AG09309 (cell line): ENCODE measurements around the gene TMF1.

Experiments used
- DNase-seq: peaks from one replicate; pipeline ENCODE4 v3.0.0-alpha.2; 2010; ENCODE audit warnings: low read depth
- H3K4me3 ChIP-seq: 2 replicates; pipeline ENCODE4 v1.5.1; 2011; ENCODE audit warnings: mild to moderate bottlenecking, low read depth, low read length, moderate library complexity; ENCODE audit not compliant: control insufficient read depth
- TF ChIP-seq, protein P1 (sequence below): IDR thresholded peaks from 2 replicates; pipeline ENCODE4 v1.5.1; 2011; ENCODE audit warnings: mild to moderate bottlenecking, low read depth, low read length, inconsistent platforms; ENCODE audit not compliant: insufficient read depth, control insufficient read depth; ENCODE audit errors: missing control alignments

Gene TMF1

DNA sequence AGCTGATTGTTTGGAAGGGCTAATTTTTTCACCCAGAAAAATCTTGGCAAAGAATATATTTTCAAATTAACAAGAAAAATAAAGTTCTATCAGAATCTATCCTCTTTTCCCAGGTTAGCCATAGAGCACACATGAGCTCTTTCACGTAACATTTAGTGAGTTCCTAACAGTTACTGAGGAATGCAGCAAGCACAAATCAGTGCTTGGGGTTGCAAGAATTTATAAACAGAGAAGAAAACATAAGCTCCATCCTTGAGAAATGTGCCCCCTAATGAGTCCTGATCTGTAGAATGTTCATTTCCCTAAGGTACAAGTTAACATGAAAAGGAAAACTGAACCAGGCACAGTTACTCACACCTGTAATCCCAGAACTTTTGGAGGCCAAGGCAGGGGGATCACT, 52.5 kb downstream of the TMF1 start:
- TF ChIP-seq, protein P1, sequence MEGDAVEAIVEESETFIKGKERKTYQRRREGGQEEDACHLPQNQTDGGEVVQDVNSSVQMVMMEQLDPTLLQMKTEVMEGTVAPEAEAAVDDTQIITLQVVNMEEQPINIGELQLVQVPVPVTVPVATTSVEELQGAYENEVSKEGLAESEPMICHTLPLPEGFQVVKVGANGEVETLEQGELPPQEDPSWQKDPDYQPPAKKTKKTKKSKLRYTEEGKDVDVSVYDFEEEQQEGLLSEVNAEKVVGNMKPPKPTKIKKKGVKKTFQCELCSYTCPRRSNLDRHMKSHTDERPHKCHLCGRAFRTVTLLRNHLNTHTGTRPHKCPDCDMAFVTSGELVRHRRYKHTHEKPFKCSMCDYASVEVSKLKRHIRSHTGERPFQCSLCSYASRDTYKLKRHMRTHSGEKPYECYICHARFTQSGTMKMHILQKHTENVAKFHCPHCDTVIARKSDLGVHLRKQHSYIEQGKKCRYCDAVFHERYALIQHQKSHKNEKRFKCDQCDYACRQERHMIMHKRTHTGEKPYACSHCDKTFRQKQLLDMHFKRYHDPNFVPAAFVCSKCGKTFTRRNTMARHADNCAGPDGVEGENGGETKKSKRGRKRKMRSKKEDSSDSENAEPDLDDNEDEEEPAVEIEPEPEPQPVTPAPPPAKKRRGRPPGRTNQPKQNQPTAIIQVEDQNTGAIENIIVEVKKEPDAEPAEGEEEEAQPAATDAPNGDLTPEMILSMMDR, result no peak
- H3K4me3 ChIP-seq, result no peak overlapping the region
- no peak for DNase-seq

DNA sequence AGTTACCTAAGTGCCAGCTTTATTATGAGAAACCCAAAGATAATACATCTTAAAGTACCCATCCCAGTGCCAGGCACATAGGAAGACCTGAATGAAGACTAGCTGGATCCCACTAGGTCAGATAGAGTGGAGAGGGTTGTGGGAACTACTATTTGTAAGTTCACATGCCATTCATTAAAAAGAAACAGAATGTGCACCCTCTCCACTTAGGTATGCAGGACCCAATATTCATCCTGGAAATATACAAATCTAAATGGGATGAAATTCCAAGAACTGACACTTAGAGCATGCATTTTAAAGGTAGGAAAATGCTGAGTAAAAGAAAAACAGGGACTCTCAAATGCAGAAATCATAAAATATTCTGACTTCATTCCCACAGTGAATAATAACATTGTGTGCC, 53.0 kb downstream of the TMF1 start:
- no peak for DNase-seq
- TF ChIP-seq, protein P1, result no peak
- H3K4me3 ChIP-seq, result no peak overlapping the region

DNA sequence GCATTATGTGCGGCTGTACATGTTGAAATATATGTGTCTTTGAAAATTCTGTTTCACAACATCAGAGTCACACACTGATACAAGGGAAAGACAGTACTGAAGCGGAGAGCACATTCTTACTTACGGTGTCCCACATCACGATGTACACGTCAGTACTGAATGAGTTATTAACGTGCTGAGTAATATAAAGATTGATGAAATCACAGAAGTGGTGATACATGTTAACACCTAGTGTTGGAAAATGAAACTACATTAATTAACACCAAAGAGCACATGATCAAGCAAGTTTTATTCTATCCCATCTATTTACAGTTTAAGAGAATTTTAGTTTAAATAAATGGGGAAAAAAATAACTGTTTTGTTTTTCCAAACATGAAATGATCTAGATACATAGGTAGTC, 54.2 kb downstream of the TMF1 start:
- no peak for DNase-seq
- TF ChIP-seq, protein P1, result no peak
- no peak overlapping the region for H3K4me3 ChIP-seq

DNA sequence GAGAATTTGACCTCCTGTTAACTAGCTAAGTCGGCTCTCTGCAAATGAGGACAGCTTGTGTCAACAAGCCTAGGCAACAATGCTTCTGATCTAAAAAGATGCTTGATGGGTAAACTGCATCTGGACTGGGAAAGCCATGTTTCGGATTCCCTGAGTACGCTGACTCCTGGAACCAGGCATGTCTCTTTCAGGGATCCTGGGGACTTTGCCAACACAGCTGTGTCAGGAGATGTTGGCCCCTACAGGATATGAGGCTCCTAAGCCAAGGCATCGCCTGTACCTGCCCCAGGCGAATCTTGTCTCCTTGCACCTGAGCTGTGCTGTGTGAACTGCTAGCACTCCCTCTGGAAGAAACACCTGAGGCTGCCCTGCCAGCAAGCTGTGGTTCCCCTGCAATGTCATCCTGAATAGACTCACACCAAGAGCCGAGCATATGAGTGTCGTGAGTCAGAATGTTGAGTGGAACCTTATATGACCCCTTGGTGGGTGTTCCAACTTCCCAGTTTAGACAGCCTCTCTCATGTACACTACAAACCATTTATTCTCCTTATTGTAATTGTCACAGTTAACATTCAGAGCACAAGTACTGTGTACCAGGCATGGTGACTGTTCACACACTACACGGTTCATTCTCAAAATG, 55.7 kb downstream of the TMF1 start:
- no peak for DNase-seq
- TF ChIP-seq, protein P1, result no peak
- no peak overlapping the region for H3K4me3 ChIP-seq

DNA sequence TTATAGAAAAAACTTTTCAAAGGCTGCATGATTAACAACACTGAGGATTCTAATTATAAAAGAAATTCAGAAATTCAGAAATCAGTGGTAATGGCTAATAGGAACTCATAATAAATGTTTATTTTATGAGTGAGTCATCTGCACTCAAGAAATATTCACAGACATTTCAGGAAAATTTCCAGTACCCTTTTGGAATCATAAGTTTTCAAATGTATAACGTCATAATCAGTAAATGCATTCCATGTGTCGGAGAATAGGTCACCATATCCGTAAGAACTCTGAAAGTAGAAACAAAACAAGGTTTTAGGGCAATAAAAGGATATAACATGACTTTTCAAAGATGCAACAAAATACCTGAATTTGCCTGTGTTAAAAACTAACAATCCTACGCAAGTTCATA, 63.4 kb downstream of the TMF1 start:
- TF ChIP-seq, protein P1, result no peak
- no peak overlapping the region for H3K4me3 ChIP-seq
- no peak for DNase-seq

DNA sequence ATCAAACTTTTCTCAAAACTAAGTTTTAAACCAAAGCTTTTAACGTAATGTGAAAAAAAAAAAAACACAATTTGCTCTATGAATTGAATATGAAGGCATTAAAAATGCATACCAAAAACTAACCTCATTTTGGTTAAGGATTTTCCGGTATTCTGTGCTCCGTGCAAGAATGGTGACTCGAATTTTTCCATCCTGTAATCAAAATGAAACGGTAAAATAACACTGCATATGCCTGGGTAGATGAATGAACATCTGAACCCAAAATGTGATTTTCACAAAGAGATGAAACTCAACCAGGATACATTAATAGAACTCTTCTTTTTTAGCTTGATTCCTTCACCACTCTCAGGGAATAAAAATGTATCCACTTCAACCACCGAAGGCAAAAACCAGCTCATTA, 64.8 kb downstream of the TMF1 start:
- TF ChIP-seq, protein P1, result no peak
- H3K4me3 ChIP-seq, result no peak overlapping the region
- no peak for DNase-seq
